Epidermal melanocyte (primary cell): ENCODE results near the gene PPARA.

Source experiments
- DNase-seq: peaks from one replicate; pipeline ENCODE4 v3.0.0; 2011; ENCODE audit warnings: low spot score; ENCODE audit not compliant: insufficient read length

The PPARA gene

DNA sequence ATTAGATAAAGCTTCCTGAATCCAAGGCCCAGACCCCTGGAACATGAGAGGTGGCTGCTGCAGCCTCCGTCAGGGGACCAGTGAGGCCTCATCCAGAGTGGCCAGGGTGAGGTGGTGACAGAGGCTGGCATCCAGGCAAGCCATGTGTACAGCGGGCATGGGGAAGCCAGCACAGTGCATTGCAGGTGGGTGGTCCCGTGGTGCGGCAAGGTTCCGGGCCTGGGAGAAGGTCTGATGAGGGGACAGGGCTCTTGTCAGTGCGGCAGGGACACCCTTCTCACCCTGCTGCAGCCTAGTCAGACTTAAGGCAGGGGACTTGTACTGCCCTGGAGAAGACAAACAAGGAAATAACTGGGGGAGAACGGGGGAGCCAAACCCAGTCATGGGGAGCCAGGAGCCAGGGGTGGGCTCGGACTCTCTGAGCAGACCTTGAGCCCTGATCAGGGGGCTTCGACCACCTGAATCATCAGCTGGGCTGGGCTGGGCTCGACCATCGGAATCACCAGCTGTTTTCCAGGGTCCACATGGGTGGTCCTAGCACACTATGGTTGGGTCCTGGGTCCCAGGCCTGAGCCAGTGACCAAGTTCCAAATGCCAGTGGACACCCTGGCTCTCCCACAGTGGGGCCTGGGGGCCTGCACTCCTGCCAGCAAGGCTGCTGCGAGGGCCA is 122.6 kb downstream of the PPARA start:
- DNase-seq, result no peak

DNA sequence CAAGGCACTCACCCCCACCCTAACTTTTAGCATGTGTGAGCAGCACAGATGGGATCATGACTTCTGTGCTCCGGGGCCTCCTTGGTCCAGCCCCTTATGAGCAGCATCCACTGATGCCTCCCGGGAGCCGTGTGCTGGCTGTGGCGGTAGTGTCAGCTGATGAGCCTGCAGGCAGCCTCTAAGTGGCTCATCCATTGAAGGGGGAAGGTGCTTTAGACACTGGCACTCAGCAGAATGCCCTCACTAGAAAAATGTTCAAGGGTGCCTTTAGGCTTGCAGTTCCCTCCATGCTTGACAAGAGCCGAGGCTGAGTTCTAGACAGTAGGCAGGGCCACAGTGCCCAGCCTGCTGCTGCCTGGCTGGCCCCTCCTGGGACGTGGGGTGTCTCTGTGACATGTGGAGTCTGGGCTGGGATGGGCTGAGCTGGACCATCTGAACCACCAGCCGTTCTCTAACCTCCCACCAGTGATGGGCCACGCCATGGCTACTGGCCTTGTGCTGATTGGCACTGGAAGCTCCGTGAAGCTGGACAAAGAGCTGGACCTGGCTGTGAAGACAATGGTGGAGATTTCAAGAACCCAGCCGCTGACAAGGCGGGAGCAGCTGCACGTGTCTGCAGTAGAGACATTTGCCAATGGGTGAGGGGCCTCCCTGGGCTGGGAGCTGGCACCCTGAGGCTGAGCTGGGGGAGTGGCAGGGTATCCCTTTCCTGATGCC is 123.3 kb downstream of the PPARA start:
- DNase-seq, result no peak

DNA sequence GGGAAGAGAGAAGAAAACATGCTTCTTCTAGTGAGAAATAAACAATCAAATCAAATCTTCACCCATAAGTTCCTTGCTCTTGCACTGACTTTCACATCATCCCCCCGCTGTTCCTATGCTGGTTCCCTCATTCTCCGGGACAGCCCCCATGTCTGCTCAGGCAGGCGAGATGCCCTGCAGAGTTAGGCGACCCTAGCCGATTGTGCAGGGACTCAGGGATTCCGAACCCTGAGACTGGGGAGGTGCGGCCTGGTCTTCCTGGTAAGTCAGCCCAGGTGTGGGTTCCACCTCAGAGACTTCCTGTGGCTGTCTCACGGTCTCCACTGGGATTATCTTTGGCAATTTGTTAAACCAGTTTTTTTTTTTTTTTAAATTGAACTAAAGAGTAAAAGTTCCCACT is 124.1 kb downstream of the PPARA start:
- no peak for DNase-seq

DNA sequence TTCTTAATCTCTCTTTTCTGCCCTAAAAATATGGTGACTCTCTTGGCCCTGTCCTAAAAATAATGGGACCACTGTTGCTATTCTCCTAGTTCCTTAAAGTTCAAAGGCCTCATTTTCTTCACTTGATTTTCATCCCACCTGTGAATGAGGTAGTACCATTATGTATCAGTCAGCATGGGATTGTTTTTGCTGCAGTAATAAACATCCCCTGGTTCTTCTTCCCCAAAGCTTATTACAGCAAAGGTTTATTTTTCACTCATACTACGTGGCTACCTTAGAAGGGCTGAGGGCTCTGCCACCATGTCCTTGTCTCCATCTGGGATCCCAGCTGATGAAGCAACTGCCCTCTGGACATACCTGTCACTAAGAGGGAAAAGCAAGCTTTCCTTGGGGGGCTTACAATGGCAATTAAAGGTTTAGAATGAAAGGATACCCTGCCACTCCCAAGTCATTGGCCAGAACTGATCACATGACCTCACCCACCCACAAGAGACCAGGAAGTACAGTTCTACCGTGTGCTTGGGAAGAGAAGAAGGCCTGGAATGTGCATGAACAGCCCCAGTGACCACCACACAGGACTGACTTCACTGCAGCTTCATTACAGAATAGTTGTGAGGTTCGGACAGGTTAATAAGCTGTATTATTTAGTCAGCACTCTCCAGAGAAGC is 125.3 kb downstream of the PPARA start:
- no peak for DNase-seq

DNA sequence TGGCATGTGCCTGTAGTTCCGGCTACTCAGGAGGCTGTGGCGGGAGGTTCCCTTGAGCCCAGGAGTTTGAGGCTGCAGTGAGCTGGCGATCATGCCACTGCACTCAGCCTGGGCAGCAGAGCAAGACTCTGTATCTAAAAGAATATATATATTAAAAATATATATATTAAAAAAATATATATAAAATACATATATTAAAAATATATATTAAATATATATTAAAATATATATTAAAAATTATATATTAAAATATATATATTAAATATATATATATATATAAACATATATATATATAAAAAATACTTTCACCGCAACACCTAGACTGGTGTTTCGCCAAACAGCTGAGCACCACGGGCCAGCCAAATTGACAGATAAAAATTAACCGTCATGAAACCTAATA is 126.2 kb downstream of the PPARA start:
- no peak for DNase-seq

DNA sequence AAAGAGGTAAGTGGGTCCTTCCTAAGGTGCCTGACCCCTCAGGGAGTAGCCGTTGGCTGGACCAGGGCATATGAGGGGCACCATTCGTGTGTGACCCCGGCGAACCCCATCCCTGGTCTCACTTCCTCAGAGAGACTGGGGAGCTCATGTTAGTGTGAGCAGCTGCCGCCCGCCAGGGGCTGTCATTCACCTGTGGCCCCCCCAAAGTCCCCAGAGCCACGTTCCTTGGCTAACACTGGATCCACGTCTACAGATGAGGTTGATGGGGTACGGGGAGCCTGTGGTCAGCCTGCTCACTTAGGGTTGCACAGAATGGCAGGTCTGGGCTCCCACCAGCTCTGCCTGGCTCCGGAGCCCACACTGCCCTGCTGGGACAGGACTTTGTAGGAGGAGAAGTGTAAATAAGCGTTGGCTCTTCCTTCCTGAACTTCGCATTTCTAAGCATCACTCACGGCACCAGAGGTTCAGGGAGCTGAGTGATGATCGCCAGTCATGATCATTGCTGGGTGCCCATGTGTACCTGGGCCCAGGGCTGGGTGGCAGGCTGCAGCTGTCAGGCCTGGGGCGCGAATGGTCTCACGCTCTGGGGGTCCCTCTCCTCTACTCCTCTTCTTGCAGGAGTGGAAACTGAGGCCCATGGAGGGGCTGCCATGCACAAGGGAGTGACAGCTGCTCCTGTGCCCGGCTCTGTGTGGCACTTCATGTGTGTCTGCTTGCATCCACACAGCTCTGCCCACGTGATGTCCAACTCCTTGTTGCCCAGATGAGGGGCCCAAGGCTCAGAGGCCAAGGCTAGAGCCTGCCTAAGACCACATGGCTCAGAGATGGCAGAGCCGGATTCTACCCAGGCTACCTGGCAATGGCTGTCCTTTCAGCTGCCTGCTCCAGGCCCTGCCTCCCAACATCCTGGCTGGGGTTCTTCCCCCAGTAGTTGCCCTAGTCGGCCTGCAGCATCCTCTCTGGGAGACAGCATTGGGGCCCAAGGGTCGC is 128.6 kb downstream of the PPARA start:
- no peak for DNase-seq

DNA sequence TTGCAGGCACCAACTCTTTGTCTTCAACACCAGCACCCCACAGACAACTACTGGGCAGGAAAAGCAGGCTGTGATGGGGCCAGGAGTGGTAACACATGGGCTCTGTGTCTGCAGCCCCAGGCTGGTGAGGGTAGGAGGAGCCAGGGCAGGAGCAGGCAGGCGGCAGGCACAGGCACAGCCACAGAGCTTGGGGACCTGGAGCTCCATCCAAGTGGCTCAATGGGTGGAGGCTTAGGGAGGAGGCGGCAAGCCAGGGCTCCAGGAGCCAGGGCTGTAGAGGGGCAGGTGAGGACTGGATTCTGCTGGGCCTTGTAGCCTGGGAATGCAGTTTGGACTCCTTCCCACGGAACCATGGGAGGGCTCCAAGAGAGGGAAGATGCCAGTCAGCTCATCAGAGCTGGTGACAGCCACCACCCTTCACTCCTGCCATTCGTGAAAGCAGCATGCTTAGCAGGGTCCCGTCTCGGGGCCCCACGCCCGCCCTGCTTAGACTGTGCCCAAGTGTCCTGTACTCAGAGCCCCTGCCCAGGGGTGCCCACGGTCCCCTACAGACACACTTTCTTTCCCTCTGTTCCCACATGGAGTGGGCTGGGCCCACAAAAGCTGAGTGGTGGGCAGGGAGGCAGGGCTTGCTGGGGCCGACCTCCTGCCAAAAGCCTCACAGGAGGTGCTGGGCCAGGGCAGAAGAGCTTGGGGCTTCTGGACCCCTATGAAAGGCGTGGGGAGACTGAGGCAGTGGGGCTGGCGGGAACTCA is 129.9 kb downstream of the PPARA start:
- DNase-seq, result no peak

DNA sequence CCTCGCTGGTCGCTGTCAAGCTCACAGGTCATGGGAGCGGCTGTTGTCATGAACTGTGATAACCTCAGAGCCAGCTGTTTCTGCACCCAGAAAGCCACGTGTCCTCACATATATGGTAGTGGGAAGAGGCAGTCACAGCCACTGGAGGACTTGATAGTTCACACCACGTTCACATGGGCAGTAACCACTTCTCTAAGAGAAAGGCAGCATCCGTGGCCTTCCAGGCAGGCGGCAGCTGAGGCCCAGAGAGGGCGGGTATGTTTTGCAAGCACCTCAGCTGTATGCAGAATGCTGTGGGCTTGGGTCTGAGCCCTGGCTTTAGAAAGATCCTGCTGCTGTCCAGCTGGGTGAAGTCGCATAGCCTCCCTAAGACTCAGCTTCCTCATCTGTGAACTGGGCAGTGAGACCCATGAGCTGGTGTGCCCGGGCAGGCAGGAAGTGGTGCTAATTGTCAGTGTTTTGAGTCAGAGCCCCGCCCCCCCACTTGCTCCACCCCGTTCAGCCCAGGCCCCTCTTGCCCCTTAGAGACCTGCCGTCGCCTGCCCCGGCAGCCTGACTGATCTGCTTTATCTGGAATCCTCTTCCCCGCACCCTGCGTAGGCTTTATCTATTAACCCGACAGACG is 130.8 kb downstream of the PPARA start:
- no peak for DNase-seq

DNA sequence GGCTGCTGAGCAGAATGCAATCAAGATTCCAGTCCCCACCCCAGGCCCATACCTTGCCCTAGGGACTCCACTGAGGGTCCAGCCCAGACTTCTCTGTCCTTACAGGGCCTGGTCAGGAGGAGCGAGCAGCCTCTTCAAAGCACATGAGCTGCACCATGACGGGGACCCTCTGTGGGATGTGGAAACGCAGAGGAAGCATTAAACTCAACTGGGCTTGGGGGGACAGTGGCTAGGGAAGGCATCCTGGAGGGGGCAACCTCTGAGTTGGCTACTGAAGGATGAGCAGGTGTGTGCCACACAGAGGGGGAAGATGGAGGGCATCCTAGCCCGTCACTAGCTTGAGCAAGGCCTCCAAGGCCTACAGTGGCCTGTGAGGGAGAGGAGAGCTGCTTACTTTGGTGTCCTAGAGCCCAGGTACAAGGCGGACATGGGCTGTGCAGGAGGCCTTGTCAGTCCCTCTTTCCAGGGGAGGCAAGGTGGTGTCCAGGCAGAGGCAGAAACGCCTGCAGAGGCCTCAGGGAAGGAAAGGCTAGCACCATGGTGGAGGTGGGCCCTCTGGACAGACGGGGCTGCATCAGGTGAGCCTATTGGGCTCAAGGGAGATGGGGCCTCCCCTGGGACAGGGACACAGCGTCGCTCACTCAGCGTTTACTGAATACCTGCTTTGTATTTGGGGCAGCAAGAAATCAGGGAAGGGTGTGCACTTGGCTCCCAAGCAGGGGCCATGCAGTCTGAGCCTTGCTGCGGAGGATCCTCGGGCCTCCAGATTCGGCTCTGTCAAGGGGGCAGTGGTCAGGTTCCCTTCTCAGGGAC is 131.7 kb downstream of the PPARA start:
- no peak for DNase-seq

DNA sequence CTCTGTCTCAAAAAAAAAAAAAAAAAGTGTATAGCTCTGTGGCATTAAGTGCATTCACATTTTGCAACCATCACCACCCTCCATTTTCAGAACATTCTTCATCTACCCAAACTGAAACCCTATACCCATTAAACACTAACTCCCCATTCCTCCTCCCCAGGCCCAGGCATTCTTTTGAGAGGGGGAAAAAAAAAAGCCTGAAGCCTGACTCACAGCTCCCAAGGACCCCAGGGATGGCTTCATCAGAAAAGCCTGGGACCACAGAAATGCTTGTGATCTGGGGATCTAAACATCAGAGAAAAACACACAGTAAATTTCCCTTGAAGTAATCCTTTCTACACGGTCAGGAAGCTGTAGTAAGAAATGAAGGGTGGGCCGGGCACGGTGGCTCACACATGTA is 135.7 kb downstream of the PPARA start:
- no peak for DNase-seq

DNA sequence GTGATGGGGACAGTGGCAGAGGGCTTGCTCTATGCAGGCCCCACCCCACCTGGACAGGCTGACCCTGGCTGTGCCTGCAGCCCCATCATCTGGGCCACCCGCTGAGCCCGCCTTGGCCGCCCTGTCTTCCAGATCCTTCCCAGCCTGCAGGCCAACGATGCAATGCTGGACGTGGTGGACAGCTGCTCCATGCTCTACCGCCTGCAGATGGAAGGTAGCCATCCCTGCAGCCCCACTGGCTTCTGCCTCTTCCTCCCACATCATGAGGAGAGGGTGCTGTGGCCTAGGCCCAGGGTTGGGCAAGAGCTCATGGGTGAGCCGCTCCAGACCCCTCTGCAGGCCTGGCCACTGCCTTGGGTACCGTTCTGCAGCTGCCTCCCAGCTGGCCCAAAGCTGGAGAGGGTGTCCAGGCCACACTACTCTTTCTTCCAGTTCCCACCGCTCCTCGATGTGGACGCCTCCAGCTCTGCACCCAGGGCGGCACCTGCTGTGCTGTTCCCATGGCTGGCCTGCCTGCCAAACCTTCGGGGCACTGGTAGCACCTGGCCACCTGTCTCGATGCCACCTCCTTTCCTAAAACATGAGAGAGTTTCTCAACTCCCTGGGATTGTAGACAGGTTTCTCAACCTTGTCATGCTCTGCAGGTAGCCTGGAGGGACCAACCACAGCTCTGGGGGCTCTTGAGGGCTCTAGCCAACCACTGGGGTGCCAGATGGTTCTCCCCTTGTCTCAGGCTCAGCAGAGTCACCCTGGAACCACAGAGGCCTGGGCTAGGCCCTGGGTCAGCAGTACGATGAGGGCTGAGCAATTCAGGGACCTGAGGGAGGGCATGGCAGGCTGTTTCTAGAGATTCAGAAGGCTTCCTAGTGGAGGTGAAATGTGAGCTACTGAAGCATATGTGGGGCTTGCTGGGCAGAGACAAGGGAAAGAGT is 136.9 kb downstream of the PPARA start:
- no peak for DNase-seq

DNA sequence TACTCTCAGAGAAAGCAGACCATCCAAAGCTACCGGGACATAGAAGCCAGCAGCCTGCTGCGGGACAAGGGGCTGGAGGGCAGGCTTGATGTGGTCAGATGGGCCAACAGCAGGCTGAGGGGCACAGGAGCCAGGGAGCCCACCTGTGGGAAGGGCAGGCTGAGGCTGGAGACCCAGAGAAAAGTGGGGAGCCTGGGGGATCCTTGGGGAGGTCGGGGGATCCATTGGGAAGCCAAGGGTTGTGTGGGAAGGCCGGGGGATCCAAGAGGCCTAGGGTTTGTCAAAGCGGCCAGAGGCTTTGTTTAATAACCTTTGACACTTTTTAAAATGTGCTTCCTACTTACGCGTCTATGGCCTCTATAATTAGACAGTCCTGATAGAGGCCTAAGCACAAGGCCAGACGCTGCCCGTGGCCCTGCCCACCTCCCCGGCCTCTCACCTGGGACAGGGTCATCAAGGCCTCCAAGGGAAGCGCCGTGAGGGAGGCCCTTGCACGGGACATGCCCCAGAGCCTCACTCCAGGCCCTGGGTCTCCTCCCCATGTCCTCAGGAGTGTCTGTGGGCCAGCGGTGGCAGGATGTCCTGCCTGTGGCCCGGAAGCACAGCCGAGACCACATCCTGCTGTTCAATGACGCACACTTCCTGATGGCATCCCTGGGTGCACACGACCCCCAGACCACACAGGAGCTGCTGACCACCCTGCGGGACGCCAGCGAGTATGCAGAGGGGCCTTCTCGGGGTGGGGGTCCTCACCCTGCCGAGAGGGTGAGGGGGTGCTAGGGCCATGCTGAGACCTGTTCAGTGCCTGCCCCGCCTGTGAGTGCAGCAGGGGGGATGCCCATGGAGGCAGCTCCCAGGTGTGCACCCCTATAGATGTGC is 137.8 kb downstream of the PPARA start:
- no peak for DNase-seq

DNA sequence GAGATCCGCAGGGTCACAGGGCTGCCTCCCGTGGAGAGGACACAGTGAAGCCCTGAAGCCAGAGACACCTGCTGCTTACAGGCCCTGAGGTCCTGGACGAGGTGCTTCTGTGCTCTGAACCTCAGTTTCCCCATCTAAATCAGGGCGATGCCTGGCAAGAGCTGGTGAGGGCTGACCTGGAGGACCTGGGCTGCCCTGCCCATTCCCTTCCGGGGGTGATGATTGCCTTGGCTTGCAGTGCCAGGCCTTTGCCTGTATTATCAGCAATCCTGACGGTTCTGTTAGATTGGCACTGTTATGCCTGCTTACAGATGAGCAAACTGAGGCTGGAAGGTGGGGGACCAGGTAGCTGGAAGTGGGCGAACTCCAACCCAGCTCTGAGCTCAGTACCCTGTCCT is 138.5 kb downstream of the PPARA start:
- no peak for DNase-seq

DNA sequence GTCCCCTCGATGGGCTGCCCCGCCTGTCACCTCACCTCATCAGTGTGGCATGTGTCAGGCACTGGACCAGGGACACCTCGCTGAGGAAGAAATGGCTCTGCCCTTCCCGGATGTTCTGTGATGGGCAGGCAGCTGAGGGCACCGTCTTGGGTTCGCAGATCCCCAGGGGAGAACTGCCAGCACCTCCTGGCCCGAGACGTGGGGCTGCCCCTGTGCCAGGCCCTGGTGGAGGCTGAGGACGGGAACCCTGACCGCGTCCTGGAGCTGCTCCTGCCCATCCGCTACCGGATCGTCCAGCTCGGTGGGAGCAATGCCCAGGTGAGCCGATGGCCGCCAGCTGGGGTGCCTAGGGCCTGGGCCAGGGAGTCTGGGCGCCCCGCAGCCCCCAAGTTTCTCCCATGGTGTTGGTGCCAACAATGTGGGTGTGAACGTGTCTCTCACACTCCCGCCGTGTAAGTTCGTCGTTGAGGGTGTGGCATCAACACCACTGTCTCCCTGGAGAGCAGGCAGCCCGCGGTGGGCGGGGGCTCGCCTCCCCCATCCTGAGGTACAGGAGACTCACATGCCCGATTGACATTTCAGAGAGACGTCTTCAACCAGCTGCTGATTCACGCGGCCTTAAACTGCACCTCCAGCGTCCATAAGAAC is 139.0 kb downstream of the PPARA start:
- DNase-seq, result no peak

DNA sequence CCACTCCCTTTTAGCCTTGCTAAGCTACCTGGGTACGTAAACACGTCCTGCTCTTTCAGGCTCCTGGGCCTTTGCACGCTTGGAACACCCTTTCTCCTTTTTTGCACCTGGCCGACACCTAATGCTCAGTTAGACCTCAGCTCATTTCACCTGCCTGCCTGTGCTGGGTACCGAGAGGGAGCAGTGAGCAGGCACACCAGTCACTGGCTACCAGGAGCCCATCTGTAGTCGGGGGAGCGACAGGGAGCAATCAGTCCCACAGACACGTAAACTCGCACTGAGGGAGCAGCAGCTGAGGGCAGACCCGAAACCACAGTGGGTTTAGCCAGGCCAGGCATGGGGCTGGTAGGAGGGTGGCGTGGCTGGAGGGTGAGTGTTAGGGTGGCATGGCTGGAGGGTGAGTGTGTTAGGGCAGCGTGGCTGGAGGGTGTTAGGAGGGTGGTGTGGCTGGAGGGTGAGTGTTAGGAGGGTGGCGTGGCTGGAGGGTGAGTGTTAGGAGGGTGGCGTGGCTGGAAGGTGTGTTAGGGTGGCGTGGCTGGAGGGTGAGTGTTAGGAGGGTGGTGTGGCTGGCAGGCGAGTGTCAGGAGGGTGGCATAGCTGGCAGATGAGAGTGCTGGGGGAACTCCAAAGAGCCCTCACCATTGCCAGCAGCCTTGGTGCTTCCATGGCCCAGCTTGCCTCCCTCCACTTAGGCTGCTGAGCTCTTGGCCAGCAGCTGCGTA is 140.0 kb downstream of the PPARA start:
- no peak for DNase-seq
